Panc1 (cell line): ENCODE results near the gene TRAF4. TPM values are rescaled to one million over a fixed set of nuclear protein-coding genes. Genes with fewer than 3 reads are reported as not detected.

ENCODE experiments used
- ATAC-seq: fragments of 200-7000 bp; cut with Tn5 transposase; 2 replicates; pipeline ENCODE4 v1.9.1; 2020; ENCODE audit warnings: mild to moderate bottlenecking, moderate library complexity
- BruUV-seq: library from RNA; stranded (reverse); fragments of 400-500 nt; replicated peaks from 2 replicates; lab custom pipeline; 2021; lab: Mats Ljungman, UMichigan
- CTCF ChIA-PET: fragments of 300-600 bp; sonication (Branson Sonifier 250); formaldehyde crosslinking; loops from one replicate; lab custom pipeline; 2022; ENCODE audit warnings: antibody characterized with exemption; lab: Charles Lee
- POLR2A ChIA-PET: fragments of 300-600 bp; sonication (Branson Sonifier 250); formaldehyde crosslinking; loops from one replicate; lab custom pipeline; 2022; ENCODE audit warnings: antibody characterized with exemption; lab: Charles Lee
- DNase-seq: peaks from one replicate; pipeline ENCODE4 v3.0.0-alpha.2; 2010; ENCODE audit warnings: low read depth, low spot score
- H3K27ac ChIP-seq: 2 replicates; pipeline ENCODE4 v1.5.1; 2011; ENCODE audit warnings: mild to moderate bottlenecking, low read length, inconsistent platforms
- H3K27me3 ChIP-seq: fragments of 200-500 bp; sonication (Bioruptor generic); 2 replicates; pipeline ENCODE4 v1.6.0; 2014; ENCODE audit warnings: low read length, inconsistent platforms; ENCODE audit not compliant: control insufficient read depth, insufficient read depth
- H3K36me3 ChIP-seq: fragments of 200-500 bp; sonication (Bioruptor generic); 2 replicates; pipeline ENCODE4 v1.5.1; 2014; ENCODE audit warnings: inconsistent platforms, mild to moderate bottlenecking, low read length, moderate library complexity; ENCODE audit not compliant: control insufficient read depth, insufficient read depth
- H3K4me1 ChIP-seq: 2 replicates; pipeline ENCODE4 v1.5.1; 2011; ENCODE audit warnings: inconsistent platforms, mild to moderate bottlenecking, low read length, moderate library complexity; ENCODE audit not compliant: control insufficient read depth, insufficient read depth
- H3K4me3 ChIP-seq, 2 experiments: 2 replicates each; pipeline ENCODE4 v1.5.1; 2011 to 2012; ENCODE audit warnings: low read depth in 2 of 2, low read length in 2 of 2, mild to moderate bottlenecking in 2 of 2, inconsistent platforms in 1 of 2, moderate library complexity in 1 of 2
- H3K9me3 ChIP-seq: fragments of 200-500 bp; sonication (Bioruptor generic); 2 replicates; pipeline ENCODE4 v1.5.1; 2014; ENCODE audit warnings: low read depth, mild to moderate bottlenecking, inconsistent platforms, low read length, moderate library complexity; ENCODE audit not compliant: control insufficient read depth, insufficient read depth
- POLR2AphosphoS5 ChIP-seq: IDR thresholded peaks from 2 replicates; pipeline ENCODE4 v1.6.1; 2012; ENCODE audit warnings: mild to moderate bottlenecking, low read depth, low read length, moderate library complexity
- REST ChIP-seq, 2 experiments: IDR thresholded peaks; 2 replicates each; pipeline ENCODE4 v1.6.1; 2011 to 2012; ENCODE audit warnings: low read depth in 2 of 2, control low read depth in 1 of 2, low read length in 1 of 2, mild to moderate bottlenecking in 1 of 2, moderate library complexity in 1 of 2; ENCODE audit not compliant: insufficient read depth in 1 of 2
- SIN3A ChIP-seq: IDR thresholded peaks from 2 replicates; pipeline ENCODE4 v1.6.1; 2012; ENCODE audit warnings: low read depth, mild to moderate bottlenecking, low read length, moderate library complexity, borderline replicate concordance; ENCODE audit not compliant: insufficient read depth
- in situ Hi-C: cut with HindIII; loops from 2 replicates; pipeline ENCODE4 v1.10.0; 2016; ENCODE audit warnings: low sequenced_read_pairs, low pct_unique_long_range_greater_than_20kb
- intact Hi-C: fragments of 100-400 bp; cut with micrococcal nuclease; formaldehyde crosslinking; loops from one replicate; pipeline ENCODE4 v1.10.0; 2022; ENCODE audit not compliant: unreplicated experiment
- total RNA-seq: library from RNA; stranded (reverse); gene quantifications from one replicate; pipeline ENCODE4 v1.2.1, GENCODE V29; 2021; ENCODE audit not compliant: unreplicated experiment

TRAF4 gene
- total RNA-seq, 1 experiment from 2014 or later, result 108 TPM

GRCh38 chr17:28703552-28704218 is 40.1 kb upstream of the TRAF4 start:
- ATAC-seq (no peak), DNase-seq (no peak)
- ChIA-PET CTCF (no interaction called here), POLR2A (interaction anchor here (0.5 kb wide), 1 partner anchor 29 kb away, joined by 6 read pairs; no protein-coding TSS in a partner anchor)
- intact Hi-C loops (no loop called here), in situ Hi-C loops (no loop called here)
- Histone ChIP-seq H3K4me1 (no peaks in the 10 kb centered on the region), H3K36me3 (peaks cover 2% of the 10 kb centered on the region; the same call in 1 of the 2 replicates), H3K4me3 (no peak overlapping the region), H3K27me3 (no peaks in the 10 kb centered on the region), H3K9me3 (no peaks in the 10 kb centered on the region), H3K27ac (no peak overlapping the region)
- BruUV-seq, result no TSS peak
- TF ChIP-seq SIN3A, result no peak
- no peak for TF ChIP-seq REST (IDR thresholded peaks at IDR 0.05; ENCODE audit: insufficient read depth in 1 of 2, low read depth in 2 of 2, low read length in 1 of 2)
- TF ChIP-seq POLR2AphosphoS5, result no peak

GRCh38 chr17:28704219-28704858 is 39.5 kb upstream of the TRAF4 start:
- H3K36me3 ChIP-seq, result peaks cover 2% of the 10 kb centered on the region; the same call in 1 of the 2 replicates
- in situ Hi-C loops (no loop called here), intact Hi-C loops (no loop called here)
- no TSS peak for BruUV-seq
- no peaks in the 10 kb centered on the region for H3K4me1 ChIP-seq
- ChIA-PET CTCF (no interaction called here), POLR2A (interaction anchor here (0.5 kb wide), 1 partner anchor 28 kb away, joined by 6 read pairs; no protein-coding TSS in a partner anchor)
- no peaks in the 10 kb centered on the region for H3K27me3 ChIP-seq
- H3K4me3 ChIP-seq, result no peak overlapping the region
- no peak overlapping the region for H3K27ac ChIP-seq
- ATAC-seq (0 out of 2 replicates have a peak, but pooled peaks have one; percentile 3), DNase-seq (no peak)
- H3K9me3 ChIP-seq, result no peaks in the 10 kb centered on the region
- TF ChIP-seq POLR2AphosphoS5 (peak; percentile 55), REST (IDR thresholded peaks at IDR 0.05; ENCODE audit: insufficient read depth in 1 of 2, low read depth in 2 of 2, low read length in 1 of 2) (no peak)
